Prostate gland (tissue), 2 donors: ENCODE data around the gene RPS24.

ENCODE experiments used
- POLR2A ChIP-seq: fragments of 450-650 bp; IDR thresholded peaks from one replicate; pipeline ENCODE4 v1.6.1; 2016; ENCODE audit warnings: antibody characterized with exemption, mild to moderate bottlenecking
- TF ChIP-seq, protein P1 (sequence below), 4 experiments: fragments of 200-600 bp in 2 of 4; fragments of 450-650 bp in 2 of 4; sonication (generic) in 2 of 4; IDR thresholded peaks; 1 replicate in 3 of 4; 2 replicates in 1 of 4; pipeline ENCODE4 v1.5.1; 2016 to 2019; ENCODE audit warnings: antibody characterized with exemption in 4 of 4, mild to moderate bottlenecking in 2 of 4, moderate library complexity in 2 of 4

DNA sequence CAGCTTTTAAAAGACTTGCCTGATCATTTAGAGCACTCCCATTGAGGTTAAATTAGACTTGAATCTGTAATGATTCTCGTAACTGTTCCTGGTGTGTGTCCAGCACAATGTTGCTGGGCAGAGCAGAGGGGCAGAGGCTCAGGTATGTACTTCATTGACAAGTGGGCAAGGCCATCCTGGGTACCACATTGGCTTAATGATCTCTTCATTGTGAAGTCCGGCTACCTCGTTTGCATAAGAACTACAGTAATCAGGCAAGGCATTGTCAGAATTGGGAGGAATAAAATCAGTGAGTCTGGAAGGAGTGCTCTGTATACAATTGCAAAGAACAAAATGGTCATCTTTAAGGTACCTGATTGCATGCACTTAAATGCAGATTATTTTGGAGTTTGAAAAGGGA is 6.1 kb downstream of the RPS24 start:
- no peak for TF ChIP-seq POLR2A
- TF ChIP-seq, protein P1, sequence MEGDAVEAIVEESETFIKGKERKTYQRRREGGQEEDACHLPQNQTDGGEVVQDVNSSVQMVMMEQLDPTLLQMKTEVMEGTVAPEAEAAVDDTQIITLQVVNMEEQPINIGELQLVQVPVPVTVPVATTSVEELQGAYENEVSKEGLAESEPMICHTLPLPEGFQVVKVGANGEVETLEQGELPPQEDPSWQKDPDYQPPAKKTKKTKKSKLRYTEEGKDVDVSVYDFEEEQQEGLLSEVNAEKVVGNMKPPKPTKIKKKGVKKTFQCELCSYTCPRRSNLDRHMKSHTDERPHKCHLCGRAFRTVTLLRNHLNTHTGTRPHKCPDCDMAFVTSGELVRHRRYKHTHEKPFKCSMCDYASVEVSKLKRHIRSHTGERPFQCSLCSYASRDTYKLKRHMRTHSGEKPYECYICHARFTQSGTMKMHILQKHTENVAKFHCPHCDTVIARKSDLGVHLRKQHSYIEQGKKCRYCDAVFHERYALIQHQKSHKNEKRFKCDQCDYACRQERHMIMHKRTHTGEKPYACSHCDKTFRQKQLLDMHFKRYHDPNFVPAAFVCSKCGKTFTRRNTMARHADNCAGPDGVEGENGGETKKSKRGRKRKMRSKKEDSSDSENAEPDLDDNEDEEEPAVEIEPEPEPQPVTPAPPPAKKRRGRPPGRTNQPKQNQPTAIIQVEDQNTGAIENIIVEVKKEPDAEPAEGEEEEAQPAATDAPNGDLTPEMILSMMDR (IDR thresholded peaks at IDR 0.05), result no peak
